Suprapubic skin (tissue), 4 donors: ENCODE data around the gene ENTREP3.

Experiments
- EP300 ChIP-seq: sonication (generic); formaldehyde crosslinking; IDR thresholded peaks from one replicate; pipeline ENCODE4 v1.6.1; 2017; ENCODE audit warnings: antibody characterized with exemption
- POLR2A ChIP-seq, 2 donors: fragments of 450-650 bp; IDR thresholded peaks; one replicate each; pipeline ENCODE4 v1.6.1; 2017; ENCODE audit warnings: antibody characterized with exemption in 2 of 2, mild to moderate bottlenecking in 2 of 2, moderate library complexity in 2 of 2
- POLR2AphosphoS5 ChIP-seq, 3 donors: sonication (generic); formaldehyde crosslinking; IDR thresholded peaks; one replicate each; pipeline ENCODE4 v1.6.1; 2017; ENCODE audit warnings: antibody characterized with exemption in 3 of 3
- TF ChIP-seq, protein P1 (sequence below), 2 donors: fragments of 200-600 bp in 1 of 2; fragments of 450-650 bp in 1 of 2; sonication (generic) in 1 of 2; IDR thresholded peaks; one replicate each; pipeline ENCODE4 v1.5.1; 2016 to 2019; ENCODE audit warnings: antibody characterized with exemption in 2 of 2, mild to moderate bottlenecking in 1 of 2, moderate library complexity in 1 of 2

- no peak for TF ChIP-seq POLR2A (IDR thresholded peaks at IDR 0.05)
- TF ChIP-seq, protein P1, sequence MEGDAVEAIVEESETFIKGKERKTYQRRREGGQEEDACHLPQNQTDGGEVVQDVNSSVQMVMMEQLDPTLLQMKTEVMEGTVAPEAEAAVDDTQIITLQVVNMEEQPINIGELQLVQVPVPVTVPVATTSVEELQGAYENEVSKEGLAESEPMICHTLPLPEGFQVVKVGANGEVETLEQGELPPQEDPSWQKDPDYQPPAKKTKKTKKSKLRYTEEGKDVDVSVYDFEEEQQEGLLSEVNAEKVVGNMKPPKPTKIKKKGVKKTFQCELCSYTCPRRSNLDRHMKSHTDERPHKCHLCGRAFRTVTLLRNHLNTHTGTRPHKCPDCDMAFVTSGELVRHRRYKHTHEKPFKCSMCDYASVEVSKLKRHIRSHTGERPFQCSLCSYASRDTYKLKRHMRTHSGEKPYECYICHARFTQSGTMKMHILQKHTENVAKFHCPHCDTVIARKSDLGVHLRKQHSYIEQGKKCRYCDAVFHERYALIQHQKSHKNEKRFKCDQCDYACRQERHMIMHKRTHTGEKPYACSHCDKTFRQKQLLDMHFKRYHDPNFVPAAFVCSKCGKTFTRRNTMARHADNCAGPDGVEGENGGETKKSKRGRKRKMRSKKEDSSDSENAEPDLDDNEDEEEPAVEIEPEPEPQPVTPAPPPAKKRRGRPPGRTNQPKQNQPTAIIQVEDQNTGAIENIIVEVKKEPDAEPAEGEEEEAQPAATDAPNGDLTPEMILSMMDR (IDR thresholded peaks at IDR 0.05): no peak
- TF ChIP-seq POLR2AphosphoS5 (IDR thresholded peaks at IDR 0.05): no peak
- no peak for TF ChIP-seq EP300
Measured at GRCh38 chr1:155268630-155269029, 13.3 kb upstream of the ENTREP3 start.
